Hepatocyte (in vitro differentiated cells): Measurements from ENCODE around the gene HTRA2. TPM values are rescaled to one million over a fixed set of nuclear protein-coding genes. Genes with fewer than 3 reads are reported as not detected.

Experiments used
- DNase-seq: peaks from one replicate; pipeline ENCODE4 v3.0.0-alpha.2; 2016; ENCODE audit warnings: low spot score
- H2AFZ ChIP-seq: fragments of 200-600 bp; sonication (generic); 2 replicates; pipeline ENCODE4 v1.6.0; 2016; ENCODE audit warnings: antibody characterized with exemption, mild to moderate bottlenecking
- H3K27ac ChIP-seq: fragments of 200-600 bp; sonication (generic); 2 replicates; pipeline ENCODE4 v1.5.1; 2016; ENCODE audit warnings: mild to moderate bottlenecking
- H3K27me3 ChIP-seq: fragments of 200-600 bp; sonication (generic); 2 replicates; pipeline ENCODE4 v1.6.1; 2016
- H3K36me3 ChIP-seq: fragments of 200-600 bp; sonication (generic); replicated peaks from 2 replicates; pipeline ENCODE4 v1.5.1; 2016; ENCODE audit warnings: low read depth; ENCODE audit not compliant: insufficient read depth
- H3K4me1 ChIP-seq: fragments of 200-600 bp; sonication (generic); 2 replicates; pipeline ENCODE4 v1.5.1; 2016; ENCODE audit warnings: mild to moderate bottlenecking, moderate library complexity; ENCODE audit not compliant: insufficient read depth
- H3K4me2 ChIP-seq: fragments of 200-600 bp; sonication (generic); 2 replicates; pipeline ENCODE4 v1.6.0; 2016
- H3K4me3 ChIP-seq: fragments of 200-600 bp; sonication (generic); 2 replicates; pipeline ENCODE4 v1.5.1; 2016; ENCODE audit warnings: mild to moderate bottlenecking
- H3K79me2 ChIP-seq: fragments of 200-600 bp; sonication (generic); 2 replicates; pipeline ENCODE4 v1.6.0; 2017; ENCODE audit warnings: mild to moderate bottlenecking
- H3K9me2 ChIP-seq: fragments of 200-600 bp; sonication (generic); replicated peaks from 2 replicates; pipeline ENCODE4 v1.6.0; 2017; ENCODE audit warnings: mild to moderate bottlenecking; ENCODE audit not compliant: insufficient read depth
- H3K9me3 ChIP-seq: fragments of 200-600 bp; sonication (generic); 2 replicates; pipeline ENCODE4 v1.5.1; 2016; ENCODE audit warnings: low read depth, mild to moderate bottlenecking
- H4K20me1 ChIP-seq: fragments of 200-600 bp; sonication (generic); 2 replicates; pipeline ENCODE4 v1.6.0; 2016; ENCODE audit warnings: mild to moderate bottlenecking; ENCODE audit not compliant: insufficient read depth, poor library complexity, severe bottlenecking
- CTCF ChIP-seq: fragments of 200-600 bp; sonication (generic); IDR thresholded peaks from 2 replicates; pipeline ENCODE4 v1.5.1; 2016; ENCODE audit warnings: antibody characterized with exemption, mild to moderate bottlenecking; ENCODE audit not compliant: poor library complexity
- EZH2 ChIP-seq: fragments of 200-600 bp; sonication (generic); IDR thresholded peaks from 2 replicates; pipeline ENCODE4 v1.6.1; 2016; ENCODE audit warnings: antibody characterized with exemption, mild to moderate bottlenecking, borderline replicate concordance
- EZH2phosphoT487 ChIP-seq: fragments of 200-600 bp; sonication (generic); IDR thresholded peaks from one replicate; pipeline ENCODE4 v1.6.1; 2018; ENCODE audit warnings: antibody characterized with exemption, mild to moderate bottlenecking, low read depth, moderate library complexity; ENCODE audit not compliant: unreplicated experiment, severe bottlenecking
- WGBS: methylation state at CpG from one replicate; pipeline ENCODE4 v1.1.6; 2016; ENCODE audit warnings: low lambda C conversion rate; ENCODE audit errors: missing lambda C conversion rate; 5-methylcytosine and 5-hydroxymethylcytosine counted together
- polyA plus RNA-seq: library from polyadenylated mRNA; unstranded; fragments of >200 nt; fragmentation: Nextera tagmentation; extraction: Ambion mirVana; gene quantifications from 2 replicates; pipeline ENCODE4 v1.2.1, GENCODE V29; 2016
- total RNA-seq: library from RNA; depleted of rRNA; stranded (reverse); fragments of >200 nt; gene quantifications from 2 replicates; pipeline ENCODE4 v1.2.3, GENCODE V29; 2014

Gene HTRA2
- total and polyA plus RNA-seq, 2 experiments from 2014 or later, result 31.2 to 33.5 TPM

DNA sequence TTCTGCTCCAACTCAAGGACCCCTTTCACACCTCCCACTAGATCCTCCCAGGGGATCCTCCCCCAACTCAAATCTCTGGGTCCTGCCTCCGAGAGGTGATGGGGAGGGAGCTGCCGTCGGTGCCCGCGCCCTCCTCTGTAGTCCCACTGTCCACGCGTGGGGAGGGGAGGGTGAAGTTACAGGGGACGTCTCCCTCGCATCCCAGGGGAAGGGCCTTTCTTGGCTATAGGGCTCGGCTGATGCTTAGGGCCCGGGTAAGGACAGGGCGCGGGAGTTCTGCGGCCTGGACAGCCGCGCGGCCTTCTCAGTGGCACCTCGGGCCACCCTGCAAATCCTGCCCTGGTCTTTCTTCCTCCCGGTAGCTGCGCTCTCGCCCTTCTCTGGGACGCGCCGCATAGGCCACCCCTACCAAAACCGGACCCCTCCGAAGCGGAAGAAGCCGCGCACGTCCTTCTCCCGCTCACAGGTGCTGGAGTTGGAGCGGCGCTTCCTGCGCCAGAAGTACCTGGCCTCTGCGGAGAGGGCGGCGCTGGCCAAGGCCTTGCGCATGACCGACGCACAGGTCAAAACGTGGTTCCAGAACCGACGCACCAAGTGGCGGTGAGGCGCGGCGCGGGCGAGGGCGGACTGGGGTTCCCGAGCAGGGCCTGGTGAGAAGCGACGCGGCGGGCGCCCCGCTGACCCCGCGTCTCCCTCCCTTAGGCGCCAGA lies 14.3 kb upstream of the HTRA2 start:
- no peak for DNase-seq
- H2AFZ ChIP-seq, result peak overlapping the region; percentile 66
- TF ChIP-seq CTCF, result no peak
- TF ChIP-seq EZH2, result peak; percentile 94
- peak; percentile 14 for TF ChIP-seq EZH2phosphoT487
- no peak overlapping the region for H3K27ac ChIP-seq
- H3K4me2 ChIP-seq, result peak overlapping the region; percentile 74
- no peak overlapping the region for H3K4me3 ChIP-seq
- H3K79me2 ChIP-seq, result no peaks in the 10 kb centered on the region
- H4K20me1 ChIP-seq, result no peaks in the 10 kb centered on the region
- WGBS, result 7% methylated on average over 52 of the region's 60 CpGs
- no peaks in the 10 kb centered on the region for H3K36me3 ChIP-seq
- H3K9me3 ChIP-seq, result no peaks in the 10 kb centered on the region
- H3K27me3 ChIP-seq, result peaks cover 98% of the 10 kb centered on the region
- H3K4me1 ChIP-seq, result peaks cover 6% of the 10 kb centered on the region
- no peaks in the 10 kb centered on the region for H3K9me2 ChIP-seq

DNA sequence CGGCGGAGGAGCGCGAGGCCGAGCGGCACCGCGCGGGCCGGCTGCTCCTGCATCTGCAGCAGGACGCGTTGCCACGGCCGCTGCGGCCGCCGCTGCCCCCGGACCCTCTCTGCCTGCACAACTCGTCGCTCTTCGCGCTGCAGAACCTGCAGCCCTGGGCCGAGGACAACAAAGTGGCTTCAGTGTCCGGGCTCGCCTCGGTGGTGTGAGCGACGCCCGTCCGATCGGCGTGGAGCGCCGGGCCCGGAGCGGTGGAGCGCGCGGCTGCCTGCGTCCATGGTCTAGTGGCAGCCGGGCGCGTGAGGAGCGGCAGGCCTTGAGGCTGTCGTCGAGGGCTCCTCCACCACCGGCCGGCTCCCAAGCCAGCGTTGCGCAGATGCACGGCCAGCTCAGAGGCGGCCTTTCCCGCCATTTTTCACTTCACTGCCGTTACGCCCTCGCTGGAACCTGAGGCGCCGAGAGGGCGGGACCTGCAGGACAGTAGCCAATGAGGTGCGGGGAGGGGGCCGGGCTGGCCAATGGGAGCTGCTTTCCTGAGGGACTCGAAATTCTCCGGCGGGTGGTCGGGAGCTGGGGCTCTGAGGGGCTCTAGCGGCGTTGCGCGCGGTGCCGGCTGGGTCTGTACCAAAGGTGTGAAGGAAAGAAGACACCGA lies 13.6 kb upstream of the HTRA2 start:
- Histone ChIP-seq H4K20me1 (no peaks in the 10 kb centered on the region), H3K27ac (no peak overlapping the region), H3K9me2 (no peaks in the 10 kb centered on the region), H3K9me3 (no peaks in the 10 kb centered on the region), H3K4me1 (peaks cover 6% of the 10 kb centered on the region), H3K36me3 (no peaks in the 10 kb centered on the region), H3K27me3 (peaks cover 97% of the 10 kb centered on the region), H2AFZ (peak overlapping the region; percentile 66), H3K4me3 (no peak overlapping the region), H3K4me2 (peak overlapping the region; percentile 74), H3K79me2 (no peaks in the 10 kb centered on the region)
- 7% methylated on average over 56 of the region's 72 CpGs for WGBS
- TF ChIP-seq EZH2phosphoT487 (peak; percentile 38), EZH2 (peak; percentile 68), CTCF (no peak)
- DNase-seq, result peak; percentile 53

GRCh38 chr2:74516650-74517049 lies 13.1 kb upstream of the HTRA2 start:
- Histone ChIP-seq H3K4me3 (no peak overlapping the region), H2AFZ (no peak overlapping the region), H3K4me1 (peaks cover 6% of the 10 kb centered on the region), H3K27ac (no peak overlapping the region), H3K36me3 (no peaks in the 10 kb centered on the region), H4K20me1 (no peaks in the 10 kb centered on the region), H3K27me3 (peaks cover 92% of the 10 kb centered on the region), H3K4me2 (peak overlapping the region; percentile 74), H3K79me2 (no peaks in the 10 kb centered on the region), H3K9me3 (no peaks in the 10 kb centered on the region), H3K9me2 (no peaks in the 10 kb centered on the region)
- DNase-seq, result no peak
- TF ChIP-seq CTCF (no peak), EZH2phosphoT487 (peak; percentile 7), EZH2 (no peak)
- 87% methylated on average over 13 of the region's 13 CpGs for WGBS
